Loucy (cell line): Measurements from ENCODE around the gene VSTM2L.

Experiments
- H2AFZ ChIP-seq: fragments of 200-600 bp; sonication (generic); 2 replicates; pipeline ENCODE4 v1.6.0; 2016; ENCODE audit warnings: antibody characterized with exemption, mild to moderate bottlenecking, low read length, moderate library complexity
- H3F3A ChIP-seq: fragments of 200-600 bp; 2 replicates; pipeline ENCODE4 v1.6.0; 2016; ENCODE audit warnings: antibody characterized with exemption, low read depth, mild to moderate bottlenecking
- H3K27me3 ChIP-seq: fragments of 200-600 bp; sonication (generic); 2 replicates; pipeline ENCODE4 v1.6.1; 2014; ENCODE audit warnings: low read length, mild to moderate bottlenecking; ENCODE audit not compliant: insufficient read depth, poor library complexity, severe bottlenecking
- H3K36me3 ChIP-seq: fragments of 200-600 bp; sonication (generic); 2 replicates; pipeline ENCODE4 v1.6.1; 2016; ENCODE audit warnings: low read length; ENCODE audit not compliant: insufficient read depth
- H3K4me1 ChIP-seq: fragments of 200-600 bp; sonication (generic); 2 replicates; pipeline ENCODE4 v1.5.1; 2014; ENCODE audit warnings: low read length, mild to moderate bottlenecking; ENCODE audit not compliant: insufficient read depth, poor library complexity, severe bottlenecking
- H3K4me2 ChIP-seq: fragments of 200-600 bp; sonication (generic); 2 replicates; pipeline ENCODE4 v1.6.0; 2014; ENCODE audit warnings: antibody characterized with exemption, low read length, low read depth, mild to moderate bottlenecking; ENCODE audit not compliant: poor library complexity, severe bottlenecking
- H3K4me3 ChIP-seq: fragments of 200-600 bp; sonication (generic); 2 replicates; pipeline ENCODE4 v1.5.1; 2014; ENCODE audit warnings: low read length, mild to moderate bottlenecking, mixed read lengths; ENCODE audit not compliant: poor library complexity, severe bottlenecking
- H3K79me2 ChIP-seq: fragments of 200-600 bp; sonication (generic); 2 replicates; pipeline ENCODE4 v1.6.1; 2014; ENCODE audit warnings: low read length; ENCODE audit not compliant: insufficient read depth
- H3K9ac ChIP-seq: fragments of 200-600 bp; sonication (generic); 2 replicates; pipeline ENCODE4 v1.6.0; 2014; ENCODE audit warnings: mild to moderate bottlenecking, low read depth, low read length, moderate library complexity; ENCODE audit not compliant: poor library complexity, severe bottlenecking
- H3K9me2 ChIP-seq: fragments of 200-600 bp; sonication (generic); replicated peaks from 2 replicates; pipeline ENCODE4 v1.6.1; 2016; ENCODE audit warnings: low read depth, low read length, mixed read lengths
- H3K9me3 ChIP-seq: fragments of 200-600 bp; sonication (generic); 2 replicates; pipeline ENCODE4 v1.6.1; 2014; ENCODE audit warnings: mild to moderate bottlenecking, antibody characterized with exemption, low read length, low read depth; ENCODE audit not compliant: insufficient read depth
- H4K20me1 ChIP-seq: fragments of 200-600 bp; sonication (generic); 2 replicates; pipeline ENCODE4 v1.6.0; 2014; ENCODE audit warnings: antibody characterized with exemption, low read length, mild to moderate bottlenecking; ENCODE audit not compliant: insufficient read depth, poor library complexity, severe bottlenecking
- EZH2phosphoT487 ChIP-seq: fragments of 200-600 bp; IDR thresholded peaks from 2 replicates; pipeline ENCODE4 v1.6.1; 2018; ENCODE audit warnings: antibody characterized with exemption, mild to moderate bottlenecking, moderate library complexity, borderline replicate concordance
- TF ChIP-seq, protein P1 (sequence below): fragments of 200-600 bp; sonication (generic); conservative IDR thresholded peaks from 2 replicates; pipeline ENCODE4 v1.5.1; 2014; ENCODE audit warnings: mild to moderate bottlenecking, antibody characterized with exemption, low read length

VSTM2L gene

DNA sequence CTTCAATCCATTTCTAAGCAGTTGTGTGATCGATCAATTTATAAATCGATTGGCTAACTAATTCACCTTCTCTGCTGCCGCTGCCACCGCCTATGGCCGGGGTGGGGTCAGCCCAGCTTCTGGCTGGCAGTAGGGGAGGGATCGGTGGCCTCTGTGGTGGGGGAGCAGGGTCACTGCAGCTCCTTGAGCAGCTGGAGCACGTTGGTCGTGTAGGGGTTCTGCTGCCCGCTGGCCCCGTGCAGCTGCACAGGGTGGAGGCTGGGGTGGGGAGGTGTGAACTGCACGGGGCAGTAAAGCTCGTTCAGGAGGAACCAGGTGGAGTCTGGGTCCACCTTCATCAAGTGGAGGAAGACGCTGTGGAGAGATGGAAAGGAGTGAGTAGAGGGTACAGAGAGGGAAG lies 80.4 kb downstream of the VSTM2L start:
- no peaks in the 10 kb centered on the region for H3K79me2 ChIP-seq
- TF ChIP-seq, protein P1, sequence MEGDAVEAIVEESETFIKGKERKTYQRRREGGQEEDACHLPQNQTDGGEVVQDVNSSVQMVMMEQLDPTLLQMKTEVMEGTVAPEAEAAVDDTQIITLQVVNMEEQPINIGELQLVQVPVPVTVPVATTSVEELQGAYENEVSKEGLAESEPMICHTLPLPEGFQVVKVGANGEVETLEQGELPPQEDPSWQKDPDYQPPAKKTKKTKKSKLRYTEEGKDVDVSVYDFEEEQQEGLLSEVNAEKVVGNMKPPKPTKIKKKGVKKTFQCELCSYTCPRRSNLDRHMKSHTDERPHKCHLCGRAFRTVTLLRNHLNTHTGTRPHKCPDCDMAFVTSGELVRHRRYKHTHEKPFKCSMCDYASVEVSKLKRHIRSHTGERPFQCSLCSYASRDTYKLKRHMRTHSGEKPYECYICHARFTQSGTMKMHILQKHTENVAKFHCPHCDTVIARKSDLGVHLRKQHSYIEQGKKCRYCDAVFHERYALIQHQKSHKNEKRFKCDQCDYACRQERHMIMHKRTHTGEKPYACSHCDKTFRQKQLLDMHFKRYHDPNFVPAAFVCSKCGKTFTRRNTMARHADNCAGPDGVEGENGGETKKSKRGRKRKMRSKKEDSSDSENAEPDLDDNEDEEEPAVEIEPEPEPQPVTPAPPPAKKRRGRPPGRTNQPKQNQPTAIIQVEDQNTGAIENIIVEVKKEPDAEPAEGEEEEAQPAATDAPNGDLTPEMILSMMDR, result no peak
- no peak for TF ChIP-seq EZH2phosphoT487
- H3K27me3 ChIP-seq, result no peaks in the 10 kb centered on the region
- no peak overlapping the region for H3K4me2 ChIP-seq
- H3K9me2 ChIP-seq, result no peaks in the 10 kb centered on the region
- H3K9me3 ChIP-seq, result no peaks in the 10 kb centered on the region
- H3K4me3 ChIP-seq, result no peak overlapping the region
- H3F3A ChIP-seq, result no peaks in the 10 kb centered on the region
- no peak overlapping the region for H3K9ac ChIP-seq
- no peaks in the 10 kb centered on the region for H4K20me1 ChIP-seq
- H3K36me3 ChIP-seq, result peaks cover 11% of the 10 kb centered on the region; the same call in 1 of the 2 replicates
- no peak overlapping the region for H2AFZ ChIP-seq
- H3K4me1 ChIP-seq, result no peaks in the 10 kb centered on the region

DNA sequence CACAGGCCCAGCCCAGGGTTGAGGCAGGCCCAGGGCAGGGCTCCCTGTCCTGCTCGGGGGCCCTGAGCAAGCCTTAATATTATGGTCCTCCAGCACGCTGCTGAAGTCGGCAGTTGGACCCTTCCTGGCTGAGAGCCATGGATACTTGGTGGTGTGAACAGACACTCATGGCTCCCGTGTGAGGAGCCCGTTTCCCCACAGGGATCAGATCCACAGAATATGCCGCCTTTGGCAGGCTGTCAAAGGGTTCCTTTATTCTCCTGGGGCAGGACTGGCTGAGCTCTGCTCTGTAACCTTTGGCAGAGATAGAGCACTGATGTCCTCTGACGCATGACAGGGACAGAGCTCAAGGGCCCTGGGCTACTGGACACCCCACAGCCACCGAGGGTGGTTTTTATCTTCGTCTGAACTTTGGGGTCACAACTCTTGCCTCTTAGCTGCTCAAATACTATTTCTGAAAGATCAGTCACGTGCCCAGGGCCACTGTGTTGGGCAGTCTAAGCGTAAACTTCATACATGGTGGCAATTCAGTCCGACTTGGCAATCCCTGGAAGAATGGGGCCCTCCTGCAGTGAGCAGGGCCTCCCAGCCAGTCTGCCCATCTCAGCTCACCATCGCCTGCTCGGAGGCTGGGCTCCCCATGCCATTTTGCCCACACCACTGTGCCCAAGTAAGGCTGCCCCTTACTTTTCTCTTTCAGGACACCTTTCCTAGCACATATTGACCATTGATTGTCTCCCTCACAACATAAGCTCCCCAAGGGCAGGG lies 81.3 kb downstream of the VSTM2L start:
- TF ChIP-seq, protein P1, result no peak
- TF ChIP-seq EZH2phosphoT487, result no peak
- Histone ChIP-seq H4K20me1 (no peaks in the 10 kb centered on the region), H3K9me2 (no peaks in the 10 kb centered on the region), H3K4me1 (no peaks in the 10 kb centered on the region), H2AFZ (no peak overlapping the region), H3F3A (no peaks in the 10 kb centered on the region), H3K36me3 (peaks cover 16% of the 10 kb centered on the region; the same call in 1 of the 2 replicates), H3K9ac (no peak overlapping the region), H3K4me3 (no peak overlapping the region), H3K9me3 (no peaks in the 10 kb centered on the region), H3K79me2 (no peaks in the 10 kb centered on the region), H3K4me2 (no peak overlapping the region), H3K27me3 (no peaks in the 10 kb centered on the region)

DNA sequence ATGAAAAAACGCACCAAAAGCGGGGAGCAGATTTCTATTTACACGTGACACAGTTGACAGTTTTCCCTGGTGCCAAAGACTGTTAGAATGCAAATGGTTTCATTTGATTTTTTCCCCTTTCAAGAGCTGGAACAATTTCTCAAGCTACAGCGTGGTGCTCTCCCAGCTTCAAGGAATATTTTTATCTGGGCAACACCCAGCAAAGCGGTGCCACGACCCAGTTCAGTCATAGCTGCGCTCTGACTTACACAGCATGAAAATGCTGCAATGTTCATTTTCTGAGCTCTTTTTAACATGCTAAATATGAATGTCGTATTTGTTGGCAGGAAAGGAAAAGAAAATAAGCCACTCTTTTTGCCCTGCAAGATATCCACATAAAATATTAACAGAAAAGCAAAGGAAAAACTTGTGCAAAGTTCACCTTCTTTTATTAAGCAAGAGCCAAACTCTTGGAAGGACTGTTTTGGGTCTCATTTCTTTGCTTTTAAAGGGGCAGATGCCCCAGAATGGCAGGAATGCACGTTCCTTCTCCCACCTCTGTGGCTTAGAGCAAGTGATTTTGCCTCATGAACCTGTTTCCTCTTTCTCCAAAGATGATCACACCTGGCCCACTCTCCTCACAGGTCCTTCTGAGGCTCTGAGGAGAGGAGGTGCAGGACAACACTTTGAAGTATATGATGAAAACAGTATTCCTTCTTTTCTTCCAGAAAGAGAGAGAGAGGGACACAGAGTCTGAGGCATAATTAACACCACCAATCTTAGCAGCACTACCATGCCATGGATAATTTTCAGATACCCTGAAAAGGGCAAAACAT lies 83.3 kb downstream of the VSTM2L start:
- Histone ChIP-seq H3K9me3 (no peaks in the 10 kb centered on the region), H2AFZ (no peak overlapping the region), H3K36me3 (peaks cover 20% of the 10 kb centered on the region), H3K27me3 (no peaks in the 10 kb centered on the region), H4K20me1 (no peaks in the 10 kb centered on the region), H3K4me1 (peaks cover 20% of the 10 kb centered on the region), H3K9me2 (no peaks in the 10 kb centered on the region), H3K4me3 (no peak overlapping the region), H3F3A (no peaks in the 10 kb centered on the region), H3K79me2 (no peaks in the 10 kb centered on the region), H3K4me2 (no peak overlapping the region), H3K9ac (no peak overlapping the region)
- TF ChIP-seq, protein P1, result no peak
- TF ChIP-seq EZH2phosphoT487, result no peak
